Heart right ventricle (tissue), 16 donors: Measurements from ENCODE around the gene SLC14A1. TPM values are rescaled to one million over a fixed set of nuclear protein-coding genes. Genes with fewer than 3 reads are reported as not detected.

ENCODE experiments used
- ATAC-seq, 8 donors: fragments of 200-7000 bp; cut with Tn5 transposase; one replicate each; pipeline ENCODE4 v1.9.1; 2020; ENCODE audit warnings: mild to moderate bottlenecking in 8 of 8, moderate library complexity in 8 of 8, moderate number of reproducible peaks in 1 of 8
- DNase-seq, 2 donors: peaks; one replicate each; pipeline ENCODE4 v3.0.0-alpha.2; 2020
- H3K27ac ChIP-seq, 10 donors: fragments of 200-600 bp; sonication (generic) in 2 of 10; one replicate each; pipeline versions ENCODE4 v1.5.0 to v1.8.0; 2020 to 2022; ENCODE audit warnings: mild to moderate bottlenecking in 3 of 10
- H3K27me3 ChIP-seq, 7 donors: fragments of 200-600 bp; one replicate each; pipeline ENCODE4 v1.8.0; 2021 to 2022; ENCODE audit warnings: mild to moderate bottlenecking in 2 of 7
- H3K36me3 ChIP-seq, 9 donors: fragments of 200-600 bp; sonication (generic) in 1 of 9; one replicate each; pipeline versions ENCODE4 v1.5.0 to v1.8.0; 2020 to 2022; ENCODE audit warnings: mild to moderate bottlenecking in 2 of 9
- H3K4me1 ChIP-seq, 9 donors: fragments of 200-600 bp; sonication (generic) in 1 of 9; one replicate each; pipeline versions ENCODE4 v1.5.0 to v1.8.0; 2020 to 2022; ENCODE audit warnings: mild to moderate bottlenecking in 4 of 9
- H3K4me3 ChIP-seq, 10 donors: fragments of 200-600 bp; sonication (generic) in 2 of 10; one replicate each; pipeline versions ENCODE4 v1.5.0 to v1.8.0; 2020 to 2022; ENCODE audit warnings: mild to moderate bottlenecking in 7 of 10, moderate library complexity in 2 of 10
- H3K9me3 ChIP-seq, 11 donors: fragments of 200-600 bp in 10 of 11; sonication (generic) in 2 of 11; one replicate each; pipeline versions ENCODE4 v1.5.0 to v1.8.0; 2013 to 2022; ENCODE audit warnings: mild to moderate bottlenecking in 2 of 11, control low read depth in 1 of 11, moderate library complexity in 1 of 11
- CTCF ChIP-seq, 9 donors: fragments of 200-600 bp; sonication (generic) in 2 of 9; IDR thresholded peaks; one replicate each; pipeline versions ENCODE4 v1.5.0 to v1.8.0; 2021 to 2022; ENCODE audit warnings: antibody characterized with exemption in 9 of 9, mild to moderate bottlenecking in 5 of 9, moderate library complexity in 1 of 9
- WGBS, 2 donors: extraction: QIAGEN DNeasy Blood & Tissue Kit; methylation state at CpG; one replicate each; pipeline ENCODE4 v1.1.7; 2013; ENCODE audit warnings: inconsistent platforms in 1 of 2; 5-methylcytosine and 5-hydroxymethylcytosine counted together
- intact Hi-C, 10 donors: fragments of 100-400 bp; cut with DNase I; formaldehyde crosslinking; loops; one replicate each; pipeline versions ENCODE4 v1.11.1 to v1.14.2; 2022
- polyA plus RNA-seq, 2 donors: library from polyadenylated mRNA; stranded (reverse); fragments of 200-250 nt; gene quantifications; one replicate each; pipeline ENCODE4 v1.2.3, GENCODE V29; 2013
- total RNA-seq, 10 donors: library from RNA; stranded (reverse); fragmentation: NEBNext Ultra II Directional in 3 of 10; extraction: Animal tissue kit (Norgen Biotek cat#: 25700) in 3 of 10; gene quantifications; one replicate each; pipeline versions ENCODE4 v1.2.1 to v1.2.4, GENCODE V29; 2021 to 2023
- donor health status: Arrhythmogenic right ventricular cardiomyopathy.
- donor health status: ischemic (EF 13 %, LVEDD 7.1; RV severe dilation, severe dysfunction).
- donor health status: healthy with polysubstance abuse.
- donor health status: DM: no; HTN: yes; CAD: no.
- donor health status: DM: no; HTN: no; CAD: no.
- donor health status: ischemic (EF 25% LVEDD 6.9; RV normal size, moderate dysfunction).
- donor health status: ischemic (EF 25% LVEDD 5.7; RV mildly dilated, moderate dysfunction).
- donor health status: healthy.
- donor health status: DM: yes; HTN: yes; CAD: no.
- donor health status: Ischemic cardiomyopathy.
- donor health status: ischemic (EF 35%, LVEDD 5.7; RV mildly dilated, moderate dysfunction).
- donor health status: nonischemic (EF 11% LVEDD 7.7; RV severe dilation, severe dysfunction).
- donor health status: DM: yes; HTN: yes; CAD: no.
- donor health status: PGD.
- donor health status: ischemic (EF 29% LVEDD 5.4; RV normal size, mild dysfunction).
- donor health status: nonischemic (EF 23%, LVEDD 6.1; RV moderate dilation, normal function).

SLC14A1 gene
- total and polyA plus RNA-seq, 12 donors, result 5.6 to 29.7 (median 12.7) TPM

DNA sequence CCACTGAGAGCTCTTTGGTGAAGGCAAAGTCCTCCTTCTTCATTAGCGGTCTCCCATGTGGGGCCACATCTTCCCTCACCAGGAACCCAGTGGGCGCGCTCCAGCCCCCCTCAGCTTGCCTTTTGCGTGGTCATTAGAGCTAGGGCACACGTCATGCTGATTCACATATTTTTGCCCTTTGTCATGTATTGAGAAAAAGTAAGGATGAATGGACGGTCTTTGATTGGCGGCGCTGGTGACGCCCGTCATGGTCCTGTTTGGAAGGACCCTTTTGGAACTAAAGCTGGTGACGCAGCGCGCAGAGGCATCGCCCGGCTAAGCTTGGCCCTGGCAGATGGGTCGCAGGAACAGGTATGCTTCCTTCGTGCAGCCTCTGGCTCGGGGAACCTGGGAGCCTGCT, 3.1 kb downstream of the SLC14A1 start:
- 92 to 94% methylated on average over 18 of the region's 18 CpGs for WGBS, 2 donors
- Histone ChIP-seq H3K36me3 (no peaks in the 10 kb centered on the region), H3K4me1 (peaks cover 0 to 6% (median 0%) of the 10 kb centered on the region in 9 donors), H3K27me3 (peaks cover 0 to 6% (median 0%) of the 10 kb centered on the region in 7 donors), H3K27ac (no peak overlapping the region), H3K4me3 (no peak overlapping the region), H3K9me3 (no peaks in the 10 kb centered on the region)
- TF ChIP-seq CTCF (IDR thresholded peaks at IDR 0.05), result no peak
- intact Hi-C loops, result loop anchor here in 3 of 10 donors (10.0 kb wide), 3 partner anchors 58 to 118 kb away; no protein-coding TSS in a partner anchor
- ATAC-seq (no peak), DNase-seq (no peak)

DNA sequence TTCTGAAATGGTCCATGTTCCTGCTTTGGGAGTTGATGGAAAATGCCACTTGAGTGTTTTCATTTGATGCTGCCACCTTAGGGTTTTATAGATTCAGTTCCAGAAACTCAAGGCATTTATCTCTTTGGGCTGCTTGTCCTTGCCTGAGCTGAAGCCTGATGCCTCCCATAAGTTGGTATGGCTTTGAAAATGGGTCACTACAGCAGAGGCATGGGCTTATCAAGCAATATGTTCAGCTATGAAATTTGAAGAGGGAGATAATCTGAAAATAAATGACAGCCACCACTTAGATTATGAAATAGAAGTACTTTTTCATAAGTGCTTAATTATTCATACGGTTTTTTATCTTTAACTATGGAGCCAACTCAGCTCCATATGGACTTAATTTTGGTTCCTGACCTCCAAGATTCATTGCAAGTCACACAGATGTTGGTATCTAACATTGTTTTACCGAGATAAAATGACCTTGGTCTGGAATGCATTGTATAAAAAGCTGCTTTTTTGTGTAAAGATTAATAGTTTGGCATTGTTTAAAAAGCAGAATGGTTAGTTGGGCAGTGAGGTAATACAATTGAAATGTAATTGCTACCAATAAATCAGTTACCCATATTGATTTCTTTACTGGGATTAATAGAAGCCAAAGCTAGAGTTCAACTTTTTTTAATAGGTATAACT, 4.5 kb downstream of the SLC14A1 start:
- Histone ChIP-seq H3K27ac (no peak overlapping the region), H3K27me3 (no peaks in the 10 kb centered on the region), H3K4me1 (peaks cover 0 to 4% (median 0%) of the 10 kb centered on the region in 9 donors), H3K4me3 (no peak overlapping the region), H3K36me3 (no peaks in the 10 kb centered on the region), H3K9me3 (no peaks in the 10 kb centered on the region)
- TF ChIP-seq CTCF (IDR thresholded peaks at IDR 0.05), result no peak
- WGBS, 2 donors, result 33 to 45% methylated on average over 2 of the region's 2 CpGs
- intact Hi-C loops, result loop anchor here in 3 of 10 donors (10.0 kb wide), 3 partner anchors 56 to 116 kb away; no protein-coding TSS in a partner anchor
- DNase-seq, result no peak
- no peak for ATAC-seq

DNA sequence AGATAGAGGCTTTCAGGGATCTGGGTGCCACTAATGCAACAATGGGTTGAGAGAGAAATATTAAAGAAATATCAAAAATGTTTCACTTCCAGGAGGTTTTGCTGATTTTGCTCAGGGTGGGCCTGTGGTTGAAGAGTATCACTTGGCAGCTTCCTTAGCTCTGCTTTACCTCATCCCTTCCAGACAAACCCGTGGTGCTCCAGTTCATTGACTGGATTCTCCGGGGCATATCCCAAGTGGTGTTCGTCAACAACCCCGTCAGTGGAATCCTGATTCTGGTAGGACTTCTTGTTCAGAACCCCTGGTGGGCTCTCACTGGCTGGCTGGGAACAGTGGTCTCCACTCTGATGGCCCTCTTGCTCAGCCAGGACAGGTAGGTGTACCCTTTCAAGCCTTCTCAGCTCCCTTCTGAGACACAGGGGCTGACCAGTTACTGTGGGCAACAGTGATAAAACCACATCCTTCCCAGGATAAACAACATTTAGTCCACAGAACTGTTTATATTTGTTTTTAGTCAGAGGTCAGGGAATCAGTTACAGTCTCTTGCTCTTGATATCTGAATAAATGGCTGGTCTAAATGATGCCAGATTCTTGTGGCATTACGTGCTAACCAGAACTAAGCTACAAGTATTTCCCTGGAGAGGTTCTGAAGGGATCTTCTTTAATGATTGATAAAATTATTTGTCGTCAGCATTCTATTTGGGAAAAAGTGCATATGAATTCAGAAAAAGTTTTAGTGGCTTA, 7.0 kb downstream of the SLC14A1 start:
- Histone ChIP-seq H3K4me3 (no peak overlapping the region), H3K27ac (no peak overlapping the region), H3K4me1 (peaks cover 0 to 4% (median 0%) of the 10 kb centered on the region in 9 donors), H3K36me3 (no peaks in the 10 kb centered on the region), H3K27me3 (no peaks in the 10 kb centered on the region), H3K9me3 (no peaks in the 10 kb centered on the region)
- 61 to 64% methylated on average over 6 of the region's 6 CpGs for WGBS, 2 donors
- no peak for ATAC-seq
- intact Hi-C loops, result no loop called here
- no peak for TF ChIP-seq CTCF (IDR thresholded peaks at IDR 0.05)
- no peak for DNase-seq

GRCh38 chr18:45731716-45732115, 7.7 kb downstream of the SLC14A1 start:
- ATAC-seq (no peak), DNase-seq (no peak)
- Histone ChIP-seq H3K27me3 (no peaks in the 10 kb centered on the region), H3K9me3 (no peaks in the 10 kb centered on the region), H3K27ac (no peak overlapping the region), H3K4me1 (peaks cover 0 to 11% (median 0%) of the 10 kb centered on the region in 9 donors), H3K36me3 (no peaks in the 10 kb centered on the region), H3K4me3 (no peak overlapping the region)
- TF ChIP-seq CTCF (IDR thresholded peaks at IDR 0.05), result no peak
- intact Hi-C loops, result no loop called here
- WGBS, 2 donors, result 82 to 86% methylated on average over 2 of the region's 2 CpGs
